B cell (primary cell): ENCODE results near the gene CAPNS1. TPM values are rescaled to one million over a fixed set of nuclear protein-coding genes. Genes with fewer than 3 reads are reported as not detected.

Source experiments
- ATAC-seq: fragments of 200-7000 bp; cut with Tn5 transposase; one replicate; pipeline ENCODE4 v1.10.0; 2021; ENCODE audit warnings: low read depth, mild to moderate bottlenecking, moderate number of reproducible peaks, moderate library complexity
- CTCF ChIA-PET: fragments of 350-600 bp; sonication (Branson Sonifier 250); formaldehyde crosslinking; loops from one replicate; lab custom pipeline; 2021; ENCODE audit warnings: antibody characterized with exemption, inconsistent platforms; lab: Charles Lee
- POLR2A ChIA-PET: fragments of 350-600 bp; sonication (Branson Sonifier 250); formaldehyde crosslinking; loops from one replicate; lab custom pipeline; 2021; ENCODE audit warnings: antibody characterized with exemption; lab: Charles Lee
- DNase-seq: peaks from one replicate; pipeline ENCODE4 v3.0.0; 2013
- H2AFZ ChIP-seq: 2 replicates; pipeline ENCODE4 v1.6.1; 2012; ENCODE audit warnings: mild to moderate bottlenecking, low read depth, low read length; ENCODE audit not compliant: insufficient read depth, poor library complexity, severe bottlenecking
- H3K27ac ChIP-seq, 2 donors: 1 replicate in 1 of 2; 2 replicates in 1 of 2; pipeline ENCODE4 v1.5.1; 2012 to 2013; ENCODE audit warnings: low read length in 2 of 2, mild to moderate bottlenecking in 2 of 2, moderate library complexity in 1 of 2
- H3K27me3 ChIP-seq, 4 experiments: fragments of 200-600 bp in 1 of 4; sonication (generic) in 1 of 4; replicated peaks in 1 of 4; 1 replicate in 2 of 4; 2 replicates in 2 of 4; pipeline versions ENCODE4 v1.6.1 to v1.7.0; 2013 to 2016; ENCODE audit warnings: low read length in 3 of 4, mild to moderate bottlenecking in 2 of 4, mixed read lengths in 1 of 4, moderate library complexity in 1 of 4; ENCODE audit not compliant: insufficient read depth in 4 of 4, control insufficient read depth in 3 of 4; ENCODE audit errors: control extremely low read depth in 1 of 4
- H3K36me3 ChIP-seq, 2 experiments: replicated peaks in 1 of 2; 1 replicate in 1 of 2; 2 replicates in 1 of 2; pipeline versions ENCODE4 v1.6.1 to v1.7.1; 2013; ENCODE audit warnings: low read length in 1 of 2; ENCODE audit not compliant: insufficient read depth in 2 of 2, control insufficient read depth in 1 of 2; ENCODE audit errors: control extremely low read depth in 1 of 2, extremely low read depth in 1 of 2
- H3K4me1 ChIP-seq, 2 donors: fragments of 200-600 bp in 1 of 2; sonication (generic) in 1 of 2; 1 replicate in 1 of 2; 2 replicates in 1 of 2; pipeline versions ENCODE4 v1.5.1 to v1.6.1; 2013 to 2017; ENCODE audit warnings: low read length in 2 of 2; ENCODE audit not compliant: control insufficient read depth in 2 of 2, insufficient read depth in 2 of 2
- H3K4me2 ChIP-seq: replicated peaks from 2 replicates; pipeline ENCODE3; 2012; ENCODE audit warnings: mild to moderate bottlenecking, low read depth, low read length; ENCODE audit not compliant: poor library complexity, severe bottlenecking
- H3K4me3 ChIP-seq, 5 experiments: fragments of 200-600 bp in 1 of 5; sonication (generic) in 1 of 5; 1 replicate in 3 of 5; 2 replicates in 2 of 5; pipeline versions ENCODE4 v1.5.1 to v1.7.0; 2011 to 2016; ENCODE audit warnings: low read length in 4 of 5, mild to moderate bottlenecking in 4 of 5, low read depth in 2 of 5, control low read depth in 1 of 5, moderate library complexity in 1 of 5; ENCODE audit not compliant: insufficient read depth in 1 of 5; ENCODE audit errors: control extremely low read depth in 1 of 5, extremely low read depth in 1 of 5
- H3K79me2 ChIP-seq: fragments of 200-600 bp; sonication (generic); one replicate; pipeline ENCODE4 v1.6.0; 2016; ENCODE audit warnings: low read length; ENCODE audit not compliant: control insufficient read depth, insufficient read depth
- H3K9ac ChIP-seq: fragments of 200-600 bp; sonication (generic); 2 replicates; pipeline ENCODE4 v1.6.1; 2017; ENCODE audit warnings: mild to moderate bottlenecking, low read length, moderate library complexity
- H3K9me3 ChIP-seq, 3 donors: one replicate each; pipeline versions ENCODE4 v1.6.1 to v1.7.1; 2013; ENCODE audit warnings: low read length in 2 of 3; ENCODE audit not compliant: control insufficient read depth in 2 of 3, insufficient read depth in 1 of 3; ENCODE audit errors: control extremely low read depth in 1 of 3
- H4K20me1 ChIP-seq: 2 replicates; pipeline ENCODE4 v1.6.0; 2012; ENCODE audit warnings: mild to moderate bottlenecking, low read length; ENCODE audit not compliant: insufficient read depth, control insufficient read depth, poor library complexity, severe bottlenecking
- H3K27ac Mint-ChIP-seq: one replicate; pipeline ENCODE4 v1.8.0; 2021; ENCODE audit warnings: mixed read lengths
- H3K27me3 Mint-ChIP-seq: one replicate; pipeline ENCODE4 v1.8.0; 2021; ENCODE audit warnings: mixed read lengths
- H3K4me1 Mint-ChIP-seq: one replicate; pipeline ENCODE4 v1.8.0; 2021; ENCODE audit warnings: mixed read lengths
- H3K4me3 Mint-ChIP-seq: one replicate; pipeline ENCODE4 v1.8.0; 2021; ENCODE audit warnings: mixed read lengths
- H3K9me3 Mint-ChIP-seq: one replicate; pipeline ENCODE4 v1.8.0; 2022; ENCODE audit warnings: mixed read lengths; ENCODE audit not compliant: insufficient read depth
- CTCF ChIP-seq: fragments of 200-600 bp; IDR thresholded peaks from one replicate; pipeline ENCODE4 v1.8.0; 2022; ENCODE audit warnings: antibody characterized with exemption, mild to moderate bottlenecking
- EZH2 ChIP-seq: IDR thresholded peaks from 2 replicates; pipeline ENCODE4 v1.6.1; 2012; ENCODE audit warnings: borderline replicate concordance, low read depth, mild to moderate bottlenecking, moderate library complexity, low read length; ENCODE audit not compliant: insufficient read depth, poor library complexity, severe bottlenecking
- WGBS: methylation state at CpG from one replicate; pipeline ENCODE4 v1.1.5; 2013; ENCODE audit warnings: missing lambda C conversion rate; ENCODE audit not compliant: insufficient coverage; 5-methylcytosine and 5-hydroxymethylcytosine counted together
- intact Hi-C: fragments of 100-400 bp; cut with micrococcal nuclease; formaldehyde crosslinking; loops from one replicate; pipeline ENCODE4 v1.10.0; 2022
- polyA plus RNA-seq: library from polyadenylated mRNA; depleted of rRNA; stranded (reverse); fragments of >200 nt; gene quantifications from 2 replicates; pipeline ENCODE4 v1.2.3, GENCODE V29; 2012
- total RNA-seq, 2 donors: library from RNA; stranded (reverse); fragments of 120-200 nt in 1 of 2; gene quantifications; 1 replicate in 1 of 2; 2 replicates in 1 of 2; pipeline versions ENCODE4 v1.2.3 to v1.2.4, GENCODE V29; 2013 to 2022

CAPNS1 gene
- total and polyA plus RNA-seq, 2 donors (not counting 1 experiment from before 2014, with no cell fraction given): 272 to 294 TPM

GRCh38 chr19:36116344-36116637 lies 23.6 kb upstream of the CAPNS1 start:
- DNase-seq: no peak
- H3K4me2 ChIP-seq: peak overlapping the region; percentile 80
- H3K4me1 ChIP-seq: peaks cover 16 to 23% of the 10 kb centered on the region in 2 donors
- H3K9me3 Mint-ChIP-seq: no peaks in the 10 kb centered on the region
- peak overlapping the region in 4 of 5 experiments; percentile 76 to 91 (median 79) for H3K4me3 ChIP-seq
- H3K4me1 Mint-ChIP-seq: peaks cover 40% of the 10 kb centered on the region
- peaks cover 63% of the 10 kb centered on the region for H3K79me2 ChIP-seq
- no peak for TF ChIP-seq CTCF
- no peak for TF ChIP-seq EZH2
- peak overlapping the region; percentile 84 to 90 for H3K27ac ChIP-seq
- H3K9ac ChIP-seq: peak overlapping the region; percentile 73
- H2AFZ ChIP-seq: peak overlapping the region; percentile 84
- 100% methylated on average over 1 of the region's 1 CpG for WGBS
- intact Hi-C loops: loop anchor here (10.0 kb wide), 1 partner anchor 471 kb away; the partner anchor contains the start of genes COX6B1 and ETV2
- H3K27ac Mint-ChIP-seq: peak overlapping the region; percentile 99
- H3K9me3 ChIP-seq: peaks cover 0 to 6% (median 0%) of the 10 kb centered on the region in 3 donors
- ChIA-PET CTCF (interaction anchor here (5.6 kb wide), 1 partner anchor 11 kb away, joined by 42 read pairs; no protein-coding TSS in a partner anchor), POLR2A (interaction anchor here (0.6 to 3.4 kb wide), 2 partner anchors 62 to 1574 kb away, joined by 3 to 22 read pairs; partner anchors contain the start of genes THAP8 and WDR62)
- ATAC-seq: no peak
- H3K27me3 ChIP-seq: no peaks in the 10 kb centered on the region
- H4K20me1 ChIP-seq: peaks cover 26% of the 10 kb centered on the region
- peak overlapping the region; percentile 95 for H3K4me3 Mint-ChIP-seq
- H3K36me3 ChIP-seq: peaks cover 0 to 39% of the 10 kb centered on the region in 2 experiments
- no peaks in the 10 kb centered on the region for H3K27me3 Mint-ChIP-seq

- Histone ChIP-seq H3K9ac (no peak overlapping the region), H3K27me3 (no peaks in the 10 kb centered on the region), H2AFZ (no peak overlapping the region), H4K20me1 (peaks cover 19% of the 10 kb centered on the region), H3K9me3 (no peaks in the 10 kb centered on the region), H3K4me2 (no peak overlapping the region), H3K27ac (no peak overlapping the region), H3K79me2 (peaks cover 50% of the 10 kb centered on the region), H3K4me1 (peaks cover 7 to 11% of the 10 kb centered on the region in 2 donors), H3K4me3 (no peak overlapping the region), H3K36me3 (peaks cover 0 to 49% of the 10 kb centered on the region in 2 experiments)
- POLR2A ChIA-PET: no interaction called here
- H3K4me3 Mint-ChIP-seq: no peak overlapping the region
- TF ChIP-seq EZH2 (no peak), CTCF (no peak)
- ATAC-seq (no peak), DNase-seq (no peak)
- no peak overlapping the region for H3K27ac Mint-ChIP-seq
- no peaks in the 10 kb centered on the region for H3K9me3 Mint-ChIP-seq
- H3K27me3 Mint-ChIP-seq: no peaks in the 10 kb centered on the region
- intact Hi-C loops: no loop called here
- H3K4me1 Mint-ChIP-seq: peaks cover 15% of the 10 kb centered on the region
- CTCF ChIA-PET: no interaction called here
- 96% methylated on average over 19 of the region's 26 CpGs for WGBS
Observed at GRCh38 chr19:36120092-36120983, 19.5 kb upstream of the CAPNS1 start.
